ENCODE results near the gene PDE4B. TPM values are rescaled to one million over a fixed set of nuclear protein-coding genes. Genes with fewer than 3 reads are reported as not detected.

PDE4B gene
- total RNA-seq, 2 donors from 2014 or later: 2.0 to 5.7 TPM

DNA sequence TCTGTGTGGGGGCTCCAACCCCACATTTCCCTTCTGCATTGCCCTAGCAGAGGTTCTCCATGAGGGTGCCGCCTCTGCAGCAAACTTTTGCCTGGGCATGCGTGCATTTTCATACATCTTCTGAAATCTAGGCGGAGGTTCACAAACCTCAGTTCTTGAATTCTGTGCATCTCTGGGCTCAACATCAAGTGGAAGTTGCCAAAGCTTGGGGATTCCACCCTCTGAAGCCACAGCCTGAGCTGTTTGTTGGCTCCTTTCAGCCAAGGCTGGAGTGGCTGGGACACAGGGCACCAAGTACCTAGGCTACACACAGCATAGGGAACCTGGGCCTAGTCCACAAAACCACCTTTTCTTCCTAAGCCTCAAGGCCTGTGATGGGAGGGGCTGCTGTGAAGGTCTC lies 235.3 kb downstream of the PDE4B start:
- Histone ChIP-seq H3K4me1 (no peaks in the 10 kb centered on the region), H3K4me3 (no peak overlapping the region), H3K36me3 (no peaks in the 10 kb centered on the region), H3K27ac (no peak overlapping the region), H3K9ac (ENCODE audit: low read depth in 2 of 2, low read length in 2 of 2) (no peak overlapping the region), H3K27me3 (no peaks in the 10 kb centered on the region), H3K9me3 (no peaks in the 10 kb centered on the region)
- TF ChIP-seq, protein P1, sequence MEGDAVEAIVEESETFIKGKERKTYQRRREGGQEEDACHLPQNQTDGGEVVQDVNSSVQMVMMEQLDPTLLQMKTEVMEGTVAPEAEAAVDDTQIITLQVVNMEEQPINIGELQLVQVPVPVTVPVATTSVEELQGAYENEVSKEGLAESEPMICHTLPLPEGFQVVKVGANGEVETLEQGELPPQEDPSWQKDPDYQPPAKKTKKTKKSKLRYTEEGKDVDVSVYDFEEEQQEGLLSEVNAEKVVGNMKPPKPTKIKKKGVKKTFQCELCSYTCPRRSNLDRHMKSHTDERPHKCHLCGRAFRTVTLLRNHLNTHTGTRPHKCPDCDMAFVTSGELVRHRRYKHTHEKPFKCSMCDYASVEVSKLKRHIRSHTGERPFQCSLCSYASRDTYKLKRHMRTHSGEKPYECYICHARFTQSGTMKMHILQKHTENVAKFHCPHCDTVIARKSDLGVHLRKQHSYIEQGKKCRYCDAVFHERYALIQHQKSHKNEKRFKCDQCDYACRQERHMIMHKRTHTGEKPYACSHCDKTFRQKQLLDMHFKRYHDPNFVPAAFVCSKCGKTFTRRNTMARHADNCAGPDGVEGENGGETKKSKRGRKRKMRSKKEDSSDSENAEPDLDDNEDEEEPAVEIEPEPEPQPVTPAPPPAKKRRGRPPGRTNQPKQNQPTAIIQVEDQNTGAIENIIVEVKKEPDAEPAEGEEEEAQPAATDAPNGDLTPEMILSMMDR (IDR thresholded peaks at IDR 0.05): no peak
- DNase-seq: no peak
- intact Hi-C loops (cut with DNase I): no loop called here

DNA sequence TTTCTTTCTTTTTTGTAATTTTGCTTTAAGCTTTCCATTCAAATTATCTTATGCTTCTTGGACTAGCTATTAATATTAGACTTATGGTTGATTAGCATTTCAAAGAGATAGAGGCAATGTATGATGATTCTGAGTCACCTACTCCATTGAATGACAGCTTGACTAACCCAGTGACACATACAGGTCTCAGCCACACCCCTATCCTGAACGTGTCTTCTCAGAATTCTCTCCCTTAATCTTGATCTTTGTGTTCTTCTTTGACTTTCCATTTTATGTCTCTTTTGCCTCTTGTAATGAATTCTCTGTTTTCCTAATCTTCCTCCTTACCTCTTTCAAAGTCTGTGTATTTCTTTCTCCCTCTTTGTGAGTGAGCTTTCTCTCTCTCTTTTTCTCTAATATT lies 241.1 kb downstream of the PDE4B start:
- no peaks in the 10 kb centered on the region for H3K36me3 ChIP-seq
- H3K27me3 ChIP-seq: no peaks in the 10 kb centered on the region
- H3K9ac ChIP-seq (ENCODE audit: low read depth in 2 of 2, low read length in 2 of 2): no peak overlapping the region
- no peak for DNase-seq
- TF ChIP-seq, protein P1 (IDR thresholded peaks at IDR 0.05): no peak
- no peak overlapping the region for H3K4me3 ChIP-seq
- intact Hi-C loops (cut with DNase I): no loop called here
- no peaks in the 10 kb centered on the region for H3K9me3 ChIP-seq
- no peaks in the 10 kb centered on the region for H3K4me1 ChIP-seq
- H3K27ac ChIP-seq: no peak overlapping the region

DNA sequence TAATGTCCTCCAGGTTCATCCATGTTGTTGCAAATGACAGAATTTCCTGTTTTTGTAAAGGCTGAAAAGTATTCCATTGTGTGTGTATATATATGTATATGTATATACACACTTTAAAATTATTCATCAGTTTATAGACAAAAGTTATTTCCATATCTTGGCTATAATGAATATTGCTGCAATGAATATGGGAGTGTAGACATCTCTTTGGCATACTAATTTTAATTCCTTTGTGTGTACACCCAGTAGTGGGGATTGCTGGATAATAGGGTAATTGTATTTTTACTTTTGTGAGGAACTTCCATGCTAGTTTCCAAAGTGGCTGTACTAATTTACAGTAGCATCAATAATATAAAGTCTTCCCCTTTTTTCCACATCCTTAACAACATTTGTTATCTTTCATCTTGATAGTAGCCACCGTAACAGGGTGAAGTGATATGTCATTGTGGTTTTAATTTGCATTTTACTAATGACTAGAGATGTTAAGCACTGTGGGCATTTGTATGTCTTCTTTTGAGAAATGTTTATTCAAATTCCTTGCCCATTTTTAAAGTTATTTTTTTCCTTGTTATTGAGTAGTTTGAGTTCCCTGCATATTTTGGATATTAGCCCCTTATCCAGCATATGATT lies 243.0 kb downstream of the PDE4B start:
- no peak overlapping the region for H3K27ac ChIP-seq
- intact Hi-C loops (cut with DNase I): no loop called here
- H3K4me3 ChIP-seq: no peak overlapping the region
- no peaks in the 10 kb centered on the region for H3K27me3 ChIP-seq
- DNase-seq: no peak
- TF ChIP-seq, protein P1 (IDR thresholded peaks at IDR 0.05): no peak
- H3K4me1 ChIP-seq: no peaks in the 10 kb centered on the region
- H3K9ac ChIP-seq (ENCODE audit: low read depth in 2 of 2, low read length in 2 of 2): no peak overlapping the region
- no peaks in the 10 kb centered on the region for H3K9me3 ChIP-seq
- H3K36me3 ChIP-seq: no peaks in the 10 kb centered on the region

DNA sequence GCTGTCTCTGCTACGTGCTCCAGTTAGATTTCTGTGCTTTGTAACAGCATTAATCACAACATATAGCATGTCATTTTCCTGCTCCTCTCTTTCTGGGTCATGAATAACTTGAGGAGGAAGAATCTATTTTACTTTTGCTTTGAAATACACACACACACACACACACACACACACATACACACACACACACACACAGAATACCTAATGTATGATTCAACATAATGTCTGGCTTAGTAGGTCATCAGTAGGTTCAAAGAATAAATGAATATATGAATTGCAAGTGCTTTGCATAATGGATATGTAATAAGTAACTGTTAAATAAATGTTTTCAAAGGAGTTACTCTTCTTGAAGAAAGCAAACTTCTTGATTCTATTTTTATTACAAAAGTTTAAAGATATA lies 249.0 kb downstream of the PDE4B start:
- TF ChIP-seq, protein P1 (IDR thresholded peaks at IDR 0.05): no peak
- no peaks in the 10 kb centered on the region for H3K27me3 ChIP-seq
- H3K27ac ChIP-seq: no peak overlapping the region
- no peaks in the 10 kb centered on the region for H3K4me1 ChIP-seq
- intact Hi-C loops (cut with DNase I): no loop called here
- no peak overlapping the region for H3K9ac ChIP-seq (ENCODE audit: low read depth in 2 of 2, low read length in 2 of 2)
- H3K36me3 ChIP-seq: no peaks in the 10 kb centered on the region
- H3K9me3 ChIP-seq: no peaks in the 10 kb centered on the region
- H3K4me3 ChIP-seq: no peak overlapping the region
- no peak for DNase-seq

DNA sequence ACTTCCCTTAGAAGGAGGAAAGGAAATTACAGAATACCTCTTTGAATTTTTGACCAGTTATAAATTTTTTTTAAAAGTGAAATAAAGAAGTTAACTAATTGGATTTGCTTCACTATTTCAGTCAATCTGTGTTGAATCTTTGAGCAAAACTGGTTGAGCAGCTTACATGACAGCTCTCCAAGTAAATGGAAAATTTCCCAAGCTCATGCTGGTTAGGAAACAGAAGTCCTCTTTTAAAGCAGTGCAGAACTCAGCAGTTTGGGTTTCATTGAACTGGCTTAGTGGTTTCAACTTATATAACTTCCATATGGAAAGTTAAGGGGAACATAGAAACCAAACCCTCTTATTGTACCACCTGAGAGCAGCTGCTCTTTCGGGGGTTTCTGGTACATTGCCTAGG lies 250.5 kb downstream of the PDE4B start:
- intact Hi-C loops (cut with DNase I): no loop called here
- Histone ChIP-seq H3K27me3 (no peaks in the 10 kb centered on the region), H3K9ac (ENCODE audit: low read depth in 2 of 2, low read length in 2 of 2) (no peak overlapping the region), H3K36me3 (no peaks in the 10 kb centered on the region), H3K4me3 (no peak overlapping the region), H3K9me3 (no peaks in the 10 kb centered on the region), H3K27ac (no peak overlapping the region), H3K4me1 (no peaks in the 10 kb centered on the region)
- TF ChIP-seq, protein P1 (IDR thresholded peaks at IDR 0.05): no peak
- no peak for DNase-seq

Data from colonic mucosa (tissue), 4 donors.